Stromal cell of bone marrow (primary cell): ENCODE measurements around the gene XIAP.
A peak's percentile ranks its signal among the peaks of the same experiment; 100 is the strongest.

Experiments
- DNase-seq: peaks from one replicate; pipeline ENCODE4 v3.0.0-alpha.2; 2012; ENCODE audit warnings: low read depth

The XIAP gene

DNA sequence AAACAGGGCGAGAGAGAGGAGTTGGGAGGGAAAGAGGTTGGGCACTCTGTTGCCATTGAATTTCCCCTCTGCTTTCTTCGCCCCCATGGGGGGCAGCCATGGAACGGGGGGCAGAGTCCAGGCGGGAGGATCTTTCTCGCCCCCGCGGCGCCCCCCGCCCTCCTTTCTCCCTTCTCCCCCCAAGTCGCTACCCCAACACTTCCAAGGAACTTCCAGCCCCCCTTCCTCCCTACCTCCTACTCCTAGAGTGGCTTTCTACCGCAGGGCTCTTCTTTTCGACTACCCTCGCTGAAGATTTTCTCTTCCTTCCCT, 101.1 kb downstream of the XIAP start:
- DNase-seq, result no peak

GRCh38 chrX:123961268-123962005, 101.6 kb downstream of the XIAP start, which contains the start of gene STAG2:
Gene STAG2 (plus strand): TSS chrX:123961706. CDS start chrX:124022628, 60,922 bp downstream.
- peak; percentile 69 for DNase-seq

DNA sequence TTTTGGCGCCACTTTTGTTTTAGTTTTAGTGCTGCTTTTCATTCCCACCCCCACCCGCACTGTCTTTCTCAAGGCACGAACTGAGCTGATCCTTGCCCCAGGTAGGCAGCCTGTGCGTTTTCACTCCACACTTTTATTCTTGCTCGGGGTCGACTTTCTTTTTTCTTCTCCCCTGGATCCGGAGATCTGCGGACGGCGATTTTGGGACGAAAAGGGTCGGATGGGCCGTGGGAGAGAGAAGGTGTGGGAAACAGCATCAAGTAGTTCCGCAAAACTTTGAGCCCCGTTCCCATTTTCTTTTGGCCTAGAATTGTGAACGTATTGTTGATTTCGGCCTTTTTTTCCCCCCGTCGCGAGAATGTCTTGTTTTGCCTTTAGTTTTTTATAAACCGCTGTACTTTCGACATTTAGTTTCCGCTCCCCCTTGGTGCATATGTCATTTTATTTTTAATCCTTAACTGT, 102.2 kb downstream of the XIAP start:
- DNase-seq, result no peak

GRCh38 chrX:123962794-123963373, 103.0 kb downstream of the XIAP start:
- DNase-seq, result peak; percentile 91
